ENCODE results near the gene TFB2M.
A peak's percentile ranks its signal among the peaks of the same experiment; 100 is the strongest.
"Not testable (repeated sequence)": the region's sequence is repeated elsewhere in the genome, so short reads cannot be mapped to it uniquely, and the experiment has no call there.

Gene TFB2M

GRCh38 chr1:246582301-246583055, 16.4 kb upstream of the TFB2M start:
- DNase-seq (ENCODE audit: low read depth), result no peak

- no peak for DNase-seq (ENCODE audit: low read depth)
These were observed 14.7 kb upstream of the TFB2M start for GRCh38 chr1:246580497-246581370.

- no peak for DNase-seq (ENCODE audit: low read depth)
These were observed 13.8 kb upstream of the TFB2M start for GRCh38 chr1:246579818-246580217.

- no peak for DNase-seq (ENCODE audit: low read depth)
These were observed 11.7 kb upstream of the TFB2M start for GRCh38 chr1:246577720-246578106.

- no peak for DNase-seq (ENCODE audit: low read depth)
These were observed 11.1 kb upstream of the TFB2M start for GRCh38 chr1:246577082-246577719.

GRCh38 chr1:246576709-246577032, 10.6 kb upstream of the TFB2M start:
- no peak for DNase-seq (ENCODE audit: low read depth)

GRCh38 chr1:246573491-246573890, 7.4 kb upstream of the TFB2M start:
- DNase-seq (ENCODE audit: low read depth), result no peak

- DNase-seq (ENCODE audit: low read depth), result no peak
These were observed 6.7 kb upstream of the TFB2M start for GRCh38 chr1:246572785-246573184.

GRCh38 chr1:246571953-246572352, 5.9 kb upstream of the TFB2M start:
- DNase-seq (ENCODE audit: low read depth), result no peak

- not testable (repeated sequence) for DNase-seq (ENCODE audit: low read depth)
These were observed 5.2 kb upstream of the TFB2M start for GRCh38 chr1:246571309-246571708.

- DNase-seq (ENCODE audit: low read depth), result no peak
These were observed 3.5 kb upstream of the TFB2M start for GRCh38 chr1:246569248-246570238.

- DNase-seq (ENCODE audit: low read depth), result no peak
These were observed 1.7 kb upstream of the TFB2M start for GRCh38 chr1:246567646-246568235.

- peak; percentile 21 for DNase-seq (ENCODE audit: low read depth)
These were observed 968 bp upstream of the TFB2M start for GRCh38 chr1:246566813-246567645.

- DNase-seq (ENCODE audit: low read depth), result no peak
These were observed 322 bp downstream of the TFB2M start for GRCh38 chr1:246565751-246566127.

- DNase-seq (ENCODE audit: low read depth), result no peak
These were observed 966 bp downstream of the TFB2M start for GRCh38 chr1:246564839-246565750.

- DNase-seq (ENCODE audit: low read depth), result not testable (repeated sequence)
These were observed 5.2 kb downstream of the TFB2M start for GRCh38 chr1:246560833-246561232.

- no peak for DNase-seq (ENCODE audit: low read depth)
These were observed 6.8 kb downstream of the TFB2M start for GRCh38 chr1:246559310-246559709.

GRCh38 chr1:246558041-246558440, 8.0 kb downstream of the TFB2M start:
- no peak for DNase-seq (ENCODE audit: low read depth)

GRCh38 chr1:246554201-246554600, 11.9 kb downstream of the TFB2M start:
- DNase-seq (ENCODE audit: low read depth), result no peak
